SK-N-SH (cell line): ENCODE results near the gene VENTX. TPM values are rescaled to one million over a fixed set of nuclear protein-coding genes. Genes with fewer than 3 reads are reported as not detected.

Experiments
- CTCF ChIA-PET: fragments of 300-600, 350-600 bp; formaldehyde crosslinking; extraction: SDS; loops from one replicate; lab custom pipeline; 2021; lab: Yijun Ruan, JAX
- POLR2A ChIA-PET: fragments of 350-600 bp; sonication (Branson Sonifier 250); formaldehyde crosslinking; extraction: SDS; loops from one replicate; lab custom pipeline; 2020; ENCODE audit warnings: antibody characterized with exemption, inconsistent platforms; lab: Yijun Ruan, JAX
- DNase-seq: peaks from one replicate; pipeline ENCODE4 v3.0.0; 2012
- H2AFZ ChIP-seq: fragments of 200-600 bp; sonication (generic); 2 replicates; pipeline ENCODE4 v1.8.1; 2016; ENCODE audit warnings: antibody characterized with exemption, mild to moderate bottlenecking, low read depth
- H3F3A ChIP-seq: fragments of 200-600 bp; sonication (generic); replicated peaks from 2 replicates; pipeline ENCODE3; 2016; ENCODE audit warnings: antibody characterized with exemption, mild to moderate bottlenecking; ENCODE audit not compliant: insufficient read depth
- H3K27ac ChIP-seq, 2 experiments: fragments of 200-500 bp in 1 of 2; fragments of 200-600 bp in 1 of 2; sonication (Bioruptor generic) in 1 of 2; sonication (generic), shearing (Covaris generic) in 1 of 2; 2 replicates each; pipeline versions ENCODE4 v1.5.1 to v1.6.1; 2014 to 2016; ENCODE audit warnings: low read depth in 2 of 2, inconsistent platforms in 1 of 2, low read length in 1 of 2, mild to moderate bottlenecking in 1 of 2, mixed read lengths in 1 of 2
- H3K27me3 ChIP-seq: fragments of 200-600 bp; sonication (generic), shearing (Covaris generic); 2 replicates; pipeline ENCODE4 v1.6.1; 2016; ENCODE audit warnings: mixed run types; ENCODE audit not compliant: insufficient read depth
- H3K36me3 ChIP-seq, 2 experiments: fragments of 200-500 bp in 1 of 2; fragments of 200-600 bp in 1 of 2; sonication (Bioruptor generic) in 1 of 2; sonication (generic) in 1 of 2; replicated peaks in 1 of 2; 2 replicates each; pipeline versions ENCODE3 to v1.5.1; 2014 to 2016; ENCODE audit warnings: low read length in 1 of 2, mild to moderate bottlenecking in 1 of 2; ENCODE audit not compliant: insufficient read depth in 2 of 2, control insufficient read depth in 1 of 2
- H3K4me1 ChIP-seq, 2 experiments: fragments of 200-500 bp in 1 of 2; fragments of 200-600 bp in 1 of 2; sonication (Bioruptor generic) in 1 of 2; sonication (generic), shearing (Covaris generic) in 1 of 2; 2 replicates each; pipeline versions ENCODE4 v1.5.1 to v1.6.1; 2014 to 2016; ENCODE audit warnings: low read depth in 1 of 2, low read length in 1 of 2, mixed run types in 1 of 2; ENCODE audit not compliant: insufficient read depth in 2 of 2, control insufficient read depth in 1 of 2
- H3K4me2 ChIP-seq: fragments of 200-600 bp; sonication (generic), shearing (Covaris generic); 2 replicates; pipeline ENCODE4 v1.6.1; 2017; ENCODE audit warnings: mixed run types
- H3K4me3 ChIP-seq, 2 experiments: fragments of 200-500 bp in 1 of 2; fragments of 200-600 bp in 1 of 2; sonication (Bioruptor generic) in 1 of 2; sonication (generic), shearing (Covaris generic) in 1 of 2; 2 replicates each; pipeline versions ENCODE4 v1.5.1 to v1.8.1; 2014 to 2016; ENCODE audit warnings: low read depth in 2 of 2, inconsistent platforms in 1 of 2, low read length in 1 of 2, mild to moderate bottlenecking in 1 of 2, mixed read lengths in 1 of 2, moderate library complexity in 1 of 2
- H3K79me2 ChIP-seq: fragments of 200-600 bp; sonication (generic); 2 replicates; pipeline ENCODE4 v1.8.1; 2017; ENCODE audit warnings: mild to moderate bottlenecking; ENCODE audit not compliant: insufficient read depth
- H3K9ac ChIP-seq: fragments of 200-600 bp; sonication (generic); 2 replicates; pipeline ENCODE4 v1.6.1; 2017; ENCODE audit warnings: mixed run types
- H3K9me2 ChIP-seq: fragments of 200-600 bp; sonication (generic); 2 replicates; pipeline ENCODE4 v1.6.1; 2017; ENCODE audit warnings: mixed run types
- H3K9me3 ChIP-seq: fragments of 200-600 bp; sonication (generic); 2 replicates; pipeline ENCODE4 v1.6.1; 2017; ENCODE audit warnings: mixed run types, mild to moderate bottlenecking, moderate library complexity
- H4K20me1 ChIP-seq: fragments of 200-600 bp; sonication (generic); 2 replicates; pipeline ENCODE4 v1.6.1; 2017; ENCODE audit warnings: mild to moderate bottlenecking, mixed run types; ENCODE audit not compliant: insufficient read depth
- CHD2 ChIP-seq: fragments of 150-350 bp; IDR thresholded peaks from 2 replicates; pipeline ENCODE4 v1.6.1; 2018; ENCODE audit warnings: low read length; ENCODE audit not compliant: partially characterized antibody
- EP300 ChIP-seq, 2 experiments: IDR thresholded peaks; 2 replicates each; pipeline versions ENCODE4 v1.4.0 to v1.6.1; 2012; ENCODE audit warnings: borderline replicate concordance in 1 of 2, low read depth in 1 of 2, low read length in 1 of 2
- FOXM1 ChIP-seq: IDR thresholded peaks from 2 replicates; pipeline ENCODE4 v1.4.0; 2012; ENCODE audit warnings: low read depth, mild to moderate bottlenecking
- GABPA ChIP-seq: IDR thresholded peaks from 2 replicates; pipeline ENCODE4 v1.4.0; 2012; ENCODE audit warnings: low read depth, mild to moderate bottlenecking
- IRF3 ChIP-seq: fragments of 150-350 bp; IDR thresholded peaks from 2 replicates; pipeline ENCODE4 v1.6.1; 2016; ENCODE audit warnings: mild to moderate bottlenecking, low read depth, low read length
- JUND ChIP-seq: IDR thresholded peaks from 2 replicates; pipeline ENCODE4 v1.4.0; 2012
- MEF2A ChIP-seq: IDR thresholded peaks from 2 replicates; pipeline ENCODE4 v1.4.0; 2012; ENCODE audit warnings: low read depth, borderline replicate concordance
- MXI1 ChIP-seq: IDR thresholded peaks from 2 replicates; pipeline ENCODE4 v1.6.1; 2012; ENCODE audit warnings: mild to moderate bottlenecking, low read depth, low read length, improper control_type of control experiment
- POLR2AphosphoS5 ChIP-seq: IDR thresholded peaks from 2 replicates; pipeline ENCODE4 v1.6.1; 2012; ENCODE audit warnings: low read depth, low read length
- RAD21 ChIP-seq: IDR thresholded peaks from 2 replicates; pipeline ENCODE4 v1.6.1; 2012; ENCODE audit warnings: mild to moderate bottlenecking, low read length
- RCOR1 ChIP-seq: fragments of 150-350 bp; IDR thresholded peaks from 2 replicates; pipeline ENCODE4 v1.6.1; 2017; ENCODE audit warnings: antibody characterized with exemption, low read length
- RXRA ChIP-seq: IDR thresholded peaks from 2 replicates; pipeline ENCODE4 v1.4.0; 2012; ENCODE audit warnings: low read depth, mild to moderate bottlenecking, borderline replicate concordance
- SIN3A ChIP-seq: IDR thresholded peaks from 2 replicates; pipeline ENCODE4 v1.6.1; 2012; ENCODE audit warnings: low read depth, mild to moderate bottlenecking, low read length, moderate library complexity, borderline replicate concordance
- SMC3 ChIP-seq: IDR thresholded peaks from 2 replicates; pipeline ENCODE4 v1.6.1; 2012; ENCODE audit warnings: low read depth, low read length, improper control_type of control experiment
- TAF1 ChIP-seq: IDR thresholded peaks from 2 replicates; pipeline ENCODE4 v1.6.1; 2012; ENCODE audit warnings: low read depth, mild to moderate bottlenecking, low read length, moderate library complexity, borderline replicate concordance
- ZBTB33 ChIP-seq: IDR thresholded peaks from 2 replicates; pipeline ENCODE4 v1.4.0; 2012; ENCODE audit warnings: low read depth, borderline replicate concordance
- WGBS: methylation state at CpG from one replicate; pipeline ENCODE4 v1.1.6; 2017; ENCODE audit warnings: low lambda C conversion rate; 5-methylcytosine and 5-hydroxymethylcytosine counted together
- polyA plus RNA-seq, 3 experiments: library from polyadenylated mRNA; depleted of rRNA; stranded (reverse); fragments of >200 nt; gene quantifications; 2 replicates each; pipeline ENCODE4 v1.2.3, GENCODE V29; 2012
- TF ChIP-seq, protein P1 (sequence below): IDR thresholded peaks from 2 replicates; pipeline ENCODE4; 2012
- TF ChIP-seq, protein P2 (sequence below): fragments of 150-350 bp; IDR thresholded peaks from 2 replicates; pipeline ENCODE4 v1.6.1; 2017; ENCODE audit warnings: antibody characterized with exemption, low read length, low read depth, borderline replicate concordance
- TF ChIP-seq, protein P3 (sequence below): IDR thresholded peaks from 2 replicates; pipeline ENCODE4 v1.4.0; 2012; ENCODE audit warnings: low read depth, borderline replicate concordance

The VENTX gene
- polyA plus RNA-seq, 1 of the 3 experiments (the other 2 are of a cell fraction) = not detected

GRCh38 chr10:133224076-133224475 lies 13.6 kb upstream of the VENTX start (continued):
- TF ChIP-seq ZBTB33 (no peak), RAD21 (no peak), CHD2 (no peak)
- TF ChIP-seq, protein P1, sequence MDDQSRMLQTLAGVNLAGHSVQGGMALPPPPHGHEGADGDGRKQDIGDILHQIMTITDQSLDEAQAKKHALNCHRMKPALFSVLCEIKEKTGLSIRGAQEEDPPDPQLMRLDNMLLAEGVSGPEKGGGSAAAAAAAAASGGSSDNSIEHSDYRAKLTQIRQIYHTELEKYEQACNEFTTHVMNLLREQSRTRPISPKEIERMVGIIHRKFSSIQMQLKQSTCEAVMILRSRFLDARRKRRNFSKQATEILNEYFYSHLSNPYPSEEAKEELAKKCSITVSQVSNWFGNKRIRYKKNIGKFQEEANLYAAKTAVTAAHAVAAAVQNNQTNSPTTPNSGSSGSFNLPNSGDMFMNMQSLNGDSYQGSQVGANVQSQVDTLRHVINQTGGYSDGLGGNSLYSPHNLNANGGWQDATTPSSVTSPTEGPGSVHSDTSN = no peak

DNA sequence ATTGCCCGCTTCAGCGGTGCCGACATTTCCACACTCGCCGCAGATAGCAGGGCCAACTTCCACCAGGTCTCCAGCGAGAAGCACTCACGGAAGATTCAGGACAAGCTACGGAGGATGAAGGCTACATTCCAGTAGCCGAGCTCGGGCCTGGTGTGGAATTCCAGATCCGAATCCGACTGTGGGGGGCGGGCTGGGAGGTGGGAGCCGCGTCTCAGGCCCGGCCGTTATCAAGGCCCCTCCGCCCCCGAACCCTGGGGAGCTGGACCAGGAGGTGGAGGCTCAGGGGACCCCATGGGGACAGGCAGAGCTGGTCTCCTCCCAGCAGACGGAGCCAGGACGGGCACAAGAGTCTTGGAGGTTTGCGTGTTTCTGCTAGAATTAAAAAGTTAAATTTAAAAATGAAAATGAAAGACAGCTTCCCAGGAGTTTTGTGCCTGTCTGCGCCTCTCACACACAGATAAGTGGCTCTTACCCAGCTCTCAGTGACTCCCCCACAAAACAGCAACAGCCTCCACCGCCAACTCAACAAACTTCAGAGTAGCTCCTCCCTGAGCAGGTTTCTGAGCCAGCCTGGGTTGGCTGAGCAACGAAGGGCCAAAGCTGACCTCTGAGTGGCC lies 12.8 kb upstream of the VENTX start:
- Histone ChIP-seq H3K27me3 (peaks cover 22% of the 10 kb centered on the region), H3K9me2 (no peaks in the 10 kb centered on the region), H3K9ac (no peak overlapping the region), H3F3A (no peaks in the 10 kb centered on the region), H3K27ac (no peak overlapping the region), H3K9me3 (no peaks in the 10 kb centered on the region), H3K4me1 (no peaks in the 10 kb centered on the region; a peak in 1 of 4 replicates), H3K4me2 (no peak overlapping the region), H3K79me2 (no peaks in the 10 kb centered on the region), H4K20me1 (no peaks in the 10 kb centered on the region), H2AFZ (no peak overlapping the region), H3K4me3 (no peak overlapping the region), H3K36me3 (no peaks in the 10 kb centered on the region)
- TF ChIP-seq MEF2A (no peak), GABPA (no peak), RAD21 (no peak), MXI1 (no peak), JUND (no peak), RCOR1 (no peak), POLR2AphosphoS5 (no peak), TAF1 (no peak), IRF3 (no peak), FOXM1 (no peak), SMC3 (no peak), EP300 (IDR thresholded peaks at IDR 0.05; ENCODE audit: borderline replicate concordance in 1 of 2, low read depth in 1 of 2, low read length in 1 of 2) (no peak), SIN3A (no peak), CHD2 (no peak), RXRA (no peak)
- TF ChIP-seq, protein P1 = no peak
- TF ChIP-seq, protein P2, sequence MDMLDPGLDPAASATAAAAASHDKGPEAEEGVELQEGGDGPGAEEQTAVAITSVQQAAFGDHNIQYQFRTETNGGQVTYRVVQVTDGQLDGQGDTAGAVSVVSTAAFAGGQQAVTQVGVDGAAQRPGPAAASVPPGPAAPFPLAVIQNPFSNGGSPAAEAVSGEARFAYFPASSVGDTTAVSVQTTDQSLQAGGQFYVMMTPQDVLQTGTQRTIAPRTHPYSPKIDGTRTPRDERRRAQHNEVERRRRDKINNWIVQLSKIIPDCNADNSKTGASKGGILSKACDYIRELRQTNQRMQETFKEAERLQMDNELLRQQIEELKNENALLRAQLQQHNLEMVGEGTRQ = no peak
- TF ChIP-seq, protein P3, sequence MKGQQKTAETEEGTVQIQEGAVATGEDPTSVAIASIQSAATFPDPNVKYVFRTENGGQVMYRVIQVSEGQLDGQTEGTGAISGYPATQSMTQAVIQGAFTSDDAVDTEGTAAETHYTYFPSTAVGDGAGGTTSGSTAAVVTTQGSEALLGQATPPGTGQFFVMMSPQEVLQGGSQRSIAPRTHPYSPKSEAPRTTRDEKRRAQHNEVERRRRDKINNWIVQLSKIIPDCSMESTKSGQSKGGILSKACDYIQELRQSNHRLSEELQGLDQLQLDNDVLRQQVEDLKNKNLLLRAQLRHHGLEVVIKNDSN = no peak
- CTCF ChIA-PET = interaction anchor here (1.2 to 2.4 kb wide), 2 partner anchors 11 to 320 kb away, joined by 3 to 5 read pairs; no protein-coding TSS in a partner anchor
- no peak for DNase-seq
- 85% methylated on average over 22 of the region's 25 CpGs for WGBS
- POLR2A ChIA-PET = no interaction called here
